GM18861 (cell line): ENCODE data around the gene RASA3.

Experiments
- ATAC-seq: cut with Tn5 transposase; IDR thresholded peaks from one replicate; pipeline ENCODE4 v1.9.1; 2021; ENCODE audit not compliant: unreplicated experiment

Gene RASA3

GRCh38 chr13:114071991-114072390 is 60.4 kb downstream of the RASA3 start:
- ATAC-seq = no peak

GRCh38 chr13:114071410-114071809 is 61.0 kb downstream of the RASA3 start:
- ATAC-seq = no peak

GRCh38 chr13:114070098-114070799 is 62.2 kb downstream of the RASA3 start:
- no peak for ATAC-seq

GRCh38 chr13:114069376-114070097 is 62.9 kb downstream of the RASA3 start:
- no peak for ATAC-seq

- no peak for ATAC-seq
Measured at GRCh38 chr13:114068656-114069318, 63.6 kb downstream of the RASA3 start.

GRCh38 chr13:114067886-114068651 is 64.4 kb downstream of the RASA3 start:
- ATAC-seq = peak; percentile 19

- peak; percentile 62 for ATAC-seq
Measured at GRCh38 chr13:114067381-114067885, 65.0 kb downstream of the RASA3 start.

GRCh38 chr13:114066956-114067355 is 65.5 kb downstream of the RASA3 start:
- no peak for ATAC-seq

- ATAC-seq = no peak
Measured at GRCh38 chr13:114065926-114066774, 66.3 kb downstream of the RASA3 start.

GRCh38 chr13:114065141-114065925 is 67.1 kb downstream of the RASA3 start:
- ATAC-seq = peak; percentile 45

- no peak for ATAC-seq
Measured at GRCh38 chr13:114064450-114065140, 67.8 kb downstream of the RASA3 start.

- no peak for ATAC-seq
Measured at GRCh38 chr13:114063545-114064449, 68.6 kb downstream of the RASA3 start.

GRCh38 chr13:114062754-114063153 is 69.7 kb downstream of the RASA3 start:
- ATAC-seq = no peak

GRCh38 chr13:114062341-114062740 is 70.1 kb downstream of the RASA3 start:
- ATAC-seq = no peak

GRCh38 chr13:114061744-114062143 is 70.7 kb downstream of the RASA3 start:
- ATAC-seq = no peak

- no peak for ATAC-seq
Measured at GRCh38 chr13:114061047-114061446, 71.4 kb downstream of the RASA3 start.

- no peak for ATAC-seq
Measured at GRCh38 chr13:114059946-114060860, 72.2 kb downstream of the RASA3 start.
